Loucy (cell line): ENCODE data around the gene CTNNBIP1.

Experiments
- H2AFZ ChIP-seq: fragments of 200-600 bp; sonication (generic); 2 replicates; pipeline ENCODE4 v1.6.0; 2016; ENCODE audit warnings: antibody characterized with exemption, mild to moderate bottlenecking, low read length, moderate library complexity
- H3F3A ChIP-seq: fragments of 200-600 bp; 2 replicates; pipeline ENCODE4 v1.6.0; 2016; ENCODE audit warnings: antibody characterized with exemption, low read depth, mild to moderate bottlenecking
- H3K27me3 ChIP-seq: fragments of 200-600 bp; sonication (generic); 2 replicates; pipeline ENCODE4 v1.6.1; 2014; ENCODE audit warnings: low read length, mild to moderate bottlenecking; ENCODE audit not compliant: insufficient read depth, poor library complexity, severe bottlenecking
- H3K36me3 ChIP-seq: fragments of 200-600 bp; sonication (generic); 2 replicates; pipeline ENCODE4 v1.6.1; 2016; ENCODE audit warnings: low read length; ENCODE audit not compliant: insufficient read depth
- H3K4me1 ChIP-seq: fragments of 200-600 bp; sonication (generic); 2 replicates; pipeline ENCODE4 v1.5.1; 2014; ENCODE audit warnings: low read length, mild to moderate bottlenecking; ENCODE audit not compliant: insufficient read depth, poor library complexity, severe bottlenecking
- H3K4me2 ChIP-seq: fragments of 200-600 bp; sonication (generic); 2 replicates; pipeline ENCODE4 v1.6.0; 2014; ENCODE audit warnings: antibody characterized with exemption, low read length, low read depth, mild to moderate bottlenecking; ENCODE audit not compliant: poor library complexity, severe bottlenecking
- H3K4me3 ChIP-seq: fragments of 200-600 bp; sonication (generic); 2 replicates; pipeline ENCODE4 v1.5.1; 2014; ENCODE audit warnings: low read length, mild to moderate bottlenecking, mixed read lengths; ENCODE audit not compliant: poor library complexity, severe bottlenecking
- H3K79me2 ChIP-seq: fragments of 200-600 bp; sonication (generic); 2 replicates; pipeline ENCODE4 v1.6.1; 2014; ENCODE audit warnings: low read length; ENCODE audit not compliant: insufficient read depth
- H3K9ac ChIP-seq: fragments of 200-600 bp; sonication (generic); 2 replicates; pipeline ENCODE4 v1.6.0; 2014; ENCODE audit warnings: mild to moderate bottlenecking, low read depth, low read length, moderate library complexity; ENCODE audit not compliant: poor library complexity, severe bottlenecking
- H3K9me2 ChIP-seq: fragments of 200-600 bp; sonication (generic); replicated peaks from 2 replicates; pipeline ENCODE4 v1.6.1; 2016; ENCODE audit warnings: low read depth, low read length, mixed read lengths
- H3K9me3 ChIP-seq: fragments of 200-600 bp; sonication (generic); 2 replicates; pipeline ENCODE4 v1.6.1; 2014; ENCODE audit warnings: mild to moderate bottlenecking, antibody characterized with exemption, low read length, low read depth; ENCODE audit not compliant: insufficient read depth
- H4K20me1 ChIP-seq: fragments of 200-600 bp; sonication (generic); 2 replicates; pipeline ENCODE4 v1.6.0; 2014; ENCODE audit warnings: antibody characterized with exemption, low read length, mild to moderate bottlenecking; ENCODE audit not compliant: insufficient read depth, poor library complexity, severe bottlenecking
- CTCF ChIP-seq: fragments of 200-600 bp; sonication (generic); conservative IDR thresholded peaks from 2 replicates; pipeline ENCODE4 v1.5.1; 2014; ENCODE audit warnings: mild to moderate bottlenecking, antibody characterized with exemption, low read length
- EZH2phosphoT487 ChIP-seq: fragments of 200-600 bp; IDR thresholded peaks from 2 replicates; pipeline ENCODE4 v1.6.1; 2018; ENCODE audit warnings: antibody characterized with exemption, mild to moderate bottlenecking, moderate library complexity, borderline replicate concordance

Gene CTNNBIP1

GRCh38 chr1:9858293-9859035 is 51.6 kb downstream of the CTNNBIP1 start:
- no peak for TF ChIP-seq EZH2phosphoT487
- no peak for TF ChIP-seq CTCF
- Histone ChIP-seq H3K9me3 (no peaks in the 10 kb centered on the region), H3K9ac (no peak overlapping the region), H3K27me3 (no peaks in the 10 kb centered on the region), H3K4me2 (no peak overlapping the region), H3K4me1 (no peaks in the 10 kb centered on the region), H3K4me3 (no peak overlapping the region), H2AFZ (no peak overlapping the region), H3F3A (no peaks in the 10 kb centered on the region), H3K9me2 (no peaks in the 10 kb centered on the region), H3K79me2 (no peaks in the 10 kb centered on the region), H3K36me3 (peaks cover 8% of the 10 kb centered on the region; the same call in 1 of the 2 replicates), H4K20me1 (no peaks in the 10 kb centered on the region)

GRCh38 chr1:9855186-9855585 is 54.9 kb downstream of the CTNNBIP1 start:
- Histone ChIP-seq H3K4me2 (no peak overlapping the region), H3K9me2 (no peaks in the 10 kb centered on the region), H3K27me3 (no peaks in the 10 kb centered on the region), H3K4me1 (no peaks in the 10 kb centered on the region), H3K79me2 (no peaks in the 10 kb centered on the region), H3K36me3 (peaks cover 9% of the 10 kb centered on the region; the same call in 1 of the 2 replicates), H2AFZ (no peak overlapping the region), H3F3A (no peaks in the 10 kb centered on the region), H4K20me1 (no peaks in the 10 kb centered on the region), H3K9ac (no peak overlapping the region), H3K9me3 (no peaks in the 10 kb centered on the region), H3K4me3 (no peak overlapping the region)
- TF ChIP-seq CTCF = no peak

- Histone ChIP-seq H3K4me3 (no peak overlapping the region), H3K9ac (no peak overlapping the region), H3K4me1 (no peaks in the 10 kb centered on the region), H3K36me3 (peaks cover 9% of the 10 kb centered on the region; the same call in 1 of the 2 replicates), H3K27me3 (no peaks in the 10 kb centered on the region), H3F3A (no peaks in the 10 kb centered on the region), H2AFZ (no peak overlapping the region), H3K4me2 (no peak overlapping the region), H4K20me1 (no peaks in the 10 kb centered on the region), H3K79me2 (no peaks in the 10 kb centered on the region), H3K9me2 (no peaks in the 10 kb centered on the region), H3K9me3 (no peaks in the 10 kb centered on the region)
- TF ChIP-seq EZH2phosphoT487 (no peak), CTCF (no peak)
Measured at GRCh38 chr1:9853249-9853595, 56.8 kb downstream of the CTNNBIP1 start.
